ENCODE data around the gene DAAM1.

DNA sequence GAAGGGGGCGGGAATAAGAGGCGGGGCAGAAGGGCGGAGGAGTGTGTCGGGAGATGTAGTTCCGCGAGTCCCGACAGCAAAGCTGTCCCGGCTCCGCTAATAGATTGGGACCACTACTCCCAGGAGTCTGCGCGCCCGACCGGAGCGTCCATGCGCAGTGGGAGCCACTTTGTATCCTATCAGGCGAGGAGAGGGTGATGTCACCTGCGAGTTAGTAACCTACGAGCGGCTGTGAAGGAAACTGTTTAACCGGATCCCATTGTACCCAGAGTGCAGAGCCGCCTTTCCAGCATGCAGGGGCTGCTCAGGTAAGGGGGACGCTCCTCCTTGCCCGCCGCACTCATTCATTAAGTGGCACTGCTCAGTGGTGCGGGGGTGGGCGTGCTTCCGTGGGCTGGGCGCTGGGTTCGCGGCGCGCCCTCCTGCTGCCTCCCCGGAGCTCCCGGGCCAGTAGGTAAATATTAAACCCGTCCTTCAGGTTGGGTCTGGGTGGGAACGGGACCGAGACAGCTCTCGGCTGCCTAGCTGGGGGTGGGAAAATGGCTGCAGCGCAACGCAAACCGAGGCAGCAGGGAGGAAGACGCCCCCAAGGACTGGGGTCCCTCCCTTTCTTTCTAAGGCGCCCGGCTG lies at the start of gene DAAM1:
- no peak for TF ChIP-seq CTCF (IDR thresholded peaks at IDR 0.05)
- TF ChIP-seq POLR2A (IDR thresholded peaks at IDR 0.05): peak; percentile 77 to 99

All from thyroid gland (tissue), 4 donors.